KOPT-K1 (cell line): ENCODE data around the gene LSR.

Experiments used
- H3K27ac ChIP-seq: fragments of 200-600 bp; sonication (generic); 2 replicates; pipeline ENCODE4 v1.5.1; 2016; ENCODE audit warnings: antibody characterized with exemption, mild to moderate bottlenecking, low read depth, low read length; ENCODE audit not compliant: poor library complexity, severe bottlenecking
- H3K36me3 ChIP-seq: fragments of 200-600 bp; sonication (generic); 2 replicates; pipeline ENCODE4 v1.5.1; 2017; ENCODE audit warnings: antibody characterized with exemption, mild to moderate bottlenecking, low read length, moderate library complexity; ENCODE audit not compliant: insufficient read depth
- H3K9me3 ChIP-seq: fragments of 200-600 bp; sonication (generic); 2 replicates; pipeline ENCODE4 v1.5.1; 2017; ENCODE audit warnings: antibody characterized with exemption, low read length, mild to moderate bottlenecking; ENCODE audit not compliant: insufficient read depth, poor library complexity, severe bottlenecking

LSR gene

DNA sequence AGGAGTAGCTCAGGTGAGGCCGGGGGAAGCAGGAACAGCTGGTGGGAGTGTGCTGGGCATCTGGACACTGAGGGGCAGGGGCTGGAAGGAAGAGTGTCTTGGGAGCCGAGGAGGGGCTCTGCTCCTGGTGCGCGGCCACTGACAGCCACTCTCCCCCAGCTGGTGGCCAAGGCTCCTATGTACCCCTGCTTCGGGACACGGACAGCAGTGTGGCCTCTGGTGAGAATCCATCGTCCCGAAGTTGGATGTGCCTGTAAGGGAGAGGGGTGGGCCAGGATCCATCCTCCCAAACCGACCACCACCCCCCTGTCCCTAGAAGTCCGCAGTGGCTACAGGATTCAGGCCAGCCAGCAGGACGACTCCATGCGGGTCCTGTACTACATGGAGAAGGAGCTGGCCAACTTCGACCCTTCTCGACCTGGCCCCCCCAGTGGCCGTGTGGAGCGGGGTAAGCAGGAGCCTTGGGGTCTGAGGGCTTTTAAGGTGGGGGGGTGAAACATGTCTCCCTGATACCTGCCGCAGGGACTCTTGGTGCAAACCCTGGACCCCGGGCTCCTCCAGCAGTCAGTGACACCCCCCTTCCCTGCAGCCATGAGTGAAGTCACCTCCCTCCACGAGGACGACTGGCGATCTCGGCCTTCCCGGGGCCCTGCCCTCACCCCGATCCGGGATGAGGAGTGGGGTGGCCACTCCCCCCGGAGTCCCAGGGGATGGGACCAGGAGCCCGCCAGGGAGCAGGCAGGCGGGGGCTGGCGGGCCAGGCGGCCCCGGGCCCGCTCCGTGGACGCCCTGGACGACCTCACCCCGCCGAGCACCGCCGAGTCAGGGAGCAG, 17.9 kb downstream of the LSR start:
- no peaks in the 10 kb centered on the region for H3K9me3 ChIP-seq
- peak overlapping the region; percentile 83 for H3K27ac ChIP-seq
- peaks cover 18% of the 10 kb centered on the region for H3K36me3 ChIP-seq

DNA sequence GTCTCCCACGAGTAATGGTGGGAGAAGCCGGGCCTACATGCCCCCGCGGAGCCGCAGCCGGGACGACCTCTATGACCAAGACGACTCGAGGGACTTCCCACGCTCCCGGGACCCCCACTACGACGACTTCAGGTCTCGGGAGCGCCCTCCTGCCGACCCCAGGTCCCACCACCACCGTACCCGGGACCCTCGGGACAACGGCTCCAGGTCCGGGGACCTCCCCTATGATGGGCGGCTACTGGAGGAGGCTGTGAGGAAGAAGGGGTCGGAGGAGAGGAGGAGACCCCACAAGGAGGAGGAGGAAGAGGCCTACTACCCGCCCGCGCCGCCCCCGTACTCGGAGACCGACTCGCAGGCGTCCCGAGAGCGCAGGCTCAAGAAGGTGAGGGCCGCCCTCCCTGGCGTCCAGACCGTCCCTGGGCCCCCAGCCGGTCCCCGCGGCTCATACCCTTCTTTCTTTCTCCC, 18.6 kb downstream of the LSR start:
- Histone ChIP-seq H3K9me3 (no peaks in the 10 kb centered on the region), H3K27ac (peak overlapping the region; percentile 83), H3K36me3 (peaks cover 25% of the 10 kb centered on the region)

DNA sequence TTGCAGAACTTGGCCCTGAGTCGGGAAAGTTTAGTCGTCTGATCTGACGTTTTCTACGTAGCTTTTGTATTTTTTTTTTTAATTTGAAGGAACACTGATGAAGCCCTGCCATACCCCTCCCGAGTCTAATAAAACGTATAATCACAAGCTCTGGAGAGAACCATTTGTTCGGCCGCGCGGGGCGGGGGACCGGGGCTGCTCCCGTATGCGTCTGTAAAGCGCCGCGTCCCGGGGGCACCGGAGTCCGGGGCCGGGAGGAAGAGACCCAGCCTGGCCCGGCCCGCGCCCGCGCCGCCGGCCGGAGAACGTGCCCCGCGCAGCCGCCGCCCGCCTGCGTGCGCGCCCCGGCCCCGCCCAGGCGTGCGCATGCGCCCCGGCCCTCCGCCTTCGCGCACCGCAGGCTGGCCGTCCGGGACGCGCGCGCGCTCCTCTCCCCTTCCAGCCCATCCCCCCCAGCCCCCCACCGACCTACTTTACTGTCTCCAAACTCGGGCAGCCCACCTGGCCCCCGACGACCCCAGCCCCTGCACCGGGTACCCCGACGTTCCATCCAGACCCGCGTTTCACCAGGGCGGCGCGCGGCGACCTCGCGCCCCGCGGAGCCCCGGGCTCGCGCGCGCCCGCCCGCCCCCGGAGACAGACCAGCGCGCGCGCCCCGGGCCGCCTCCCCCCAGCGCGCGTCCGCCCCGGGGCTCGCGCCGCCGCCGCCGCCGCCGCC, 19.2 kb downstream of the LSR start:
- H3K9me3 ChIP-seq: no peaks in the 10 kb centered on the region
- H3K36me3 ChIP-seq: peaks cover 30% of the 10 kb centered on the region
- H3K27ac ChIP-seq: peak overlapping the region; percentile 83

DNA sequence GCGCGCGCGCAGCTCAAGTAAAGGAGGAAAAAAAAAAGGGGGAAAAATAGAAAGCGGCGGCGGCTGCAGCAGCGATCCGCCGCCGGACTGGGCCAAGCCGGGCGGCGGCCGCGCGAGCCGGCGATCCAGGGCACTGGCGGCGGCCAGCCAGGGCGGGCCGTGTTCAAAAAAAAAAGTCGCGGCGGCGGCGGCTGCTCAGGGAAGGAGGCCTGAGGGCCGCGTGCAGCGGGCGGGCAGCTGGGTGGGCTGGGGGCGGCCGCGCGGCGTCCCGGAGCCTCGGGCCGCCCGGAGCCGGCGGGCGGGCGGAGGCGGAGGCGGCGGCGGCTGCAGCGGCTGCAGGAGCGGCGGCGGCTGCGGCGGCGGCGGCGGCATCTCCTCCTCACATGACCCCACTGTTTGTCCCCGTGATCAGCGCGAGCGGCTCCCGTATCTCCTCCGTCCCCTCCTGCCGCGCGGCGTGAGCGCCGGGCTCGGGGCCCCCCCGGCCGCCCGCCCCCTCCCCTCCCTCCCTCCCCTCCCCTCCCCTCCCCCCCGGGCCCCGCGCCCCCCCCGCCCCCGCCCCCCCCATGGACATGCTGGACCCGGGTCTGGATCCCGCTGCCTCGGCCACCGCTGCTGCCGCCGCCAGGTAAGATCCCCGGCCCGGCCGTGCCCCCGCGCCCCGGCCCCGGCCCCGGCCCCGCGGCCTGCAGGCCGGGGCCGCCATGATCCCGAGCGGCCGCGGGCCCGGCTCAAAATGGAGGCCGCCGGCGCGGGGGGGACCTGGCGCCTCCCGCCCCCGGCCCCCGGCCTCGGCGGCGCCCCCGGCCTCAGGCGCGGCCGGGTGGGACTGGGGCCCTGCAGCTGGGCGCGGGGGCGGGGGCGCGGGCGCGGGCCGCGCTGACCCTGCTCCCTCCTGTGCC, 20.0 kb downstream of the LSR start, which contains the start of gene USF2:
USF2 (plus strand) TSS at position 427 of the 902 bp plus-strand sequence; CDS start at position 567, 140 bp downstream.
- Histone ChIP-seq H3K27ac (peak within 1 kb of the TSS; percentile 83), H3K36me3 (peaks cover 38% of the 10 kb centered on the region), H3K9me3 (no peaks in the 10 kb centered on the region)

DNA sequence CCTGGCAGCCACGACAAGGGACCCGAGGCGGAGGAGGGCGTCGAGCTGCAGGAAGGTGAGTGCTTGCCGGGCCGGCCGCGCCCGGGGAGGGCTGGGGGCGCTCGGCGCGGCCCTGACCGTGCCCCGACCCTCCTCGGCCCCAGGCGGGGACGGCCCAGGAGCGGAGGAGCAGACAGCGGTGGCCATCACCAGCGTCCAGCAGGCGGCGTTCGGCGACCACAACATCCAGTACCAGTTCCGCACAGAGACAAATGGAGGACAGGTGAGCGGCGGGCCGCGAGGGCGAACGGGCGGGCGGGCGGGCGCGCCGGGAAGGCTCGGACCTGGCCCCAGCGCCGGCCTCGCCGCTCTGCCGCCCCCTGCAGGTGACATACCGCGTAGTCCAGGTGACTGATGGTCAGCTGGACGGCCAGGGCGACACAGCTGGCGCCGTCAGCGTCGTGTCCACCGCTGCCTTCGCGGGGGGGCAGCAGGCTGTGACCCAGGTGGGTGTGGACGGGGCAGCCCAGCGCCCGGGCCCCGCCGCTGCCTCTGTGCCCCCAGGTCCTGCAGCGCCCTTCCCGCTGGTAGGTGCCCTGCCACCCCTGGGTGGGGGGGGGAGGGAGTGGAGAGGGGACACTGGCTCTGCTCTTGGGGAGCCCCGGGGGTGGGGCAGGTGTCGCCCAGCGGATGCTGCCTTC, 20.8 kb downstream of the LSR start:
- no peaks in the 10 kb centered on the region for H3K9me3 ChIP-seq
- peaks cover 46% of the 10 kb centered on the region for H3K36me3 ChIP-seq
- H3K27ac ChIP-seq: peak overlapping the region; percentile 82

DNA sequence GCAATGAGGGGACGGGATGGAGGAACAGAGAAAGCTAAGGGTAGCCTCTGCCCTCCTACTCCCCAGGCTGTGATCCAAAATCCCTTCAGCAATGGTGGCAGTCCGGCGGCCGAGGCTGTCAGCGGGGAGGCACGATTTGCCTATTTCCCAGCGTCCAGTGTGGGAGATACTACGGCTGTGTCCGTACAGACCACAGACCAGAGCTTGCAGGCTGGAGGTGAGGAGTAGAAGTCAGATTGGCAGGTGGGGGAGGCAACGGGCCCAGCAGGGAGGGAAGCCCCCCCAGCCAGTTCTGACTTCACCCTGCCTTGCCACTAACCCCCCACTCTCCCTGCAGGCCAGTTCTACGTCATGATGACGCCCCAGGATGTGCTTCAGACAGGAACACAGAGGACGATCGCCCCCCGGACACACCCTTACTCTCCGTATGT, 21.6 kb downstream of the LSR start:
- H3K36me3 ChIP-seq: peaks cover 53% of the 10 kb centered on the region
- H3K27ac ChIP-seq: no peak overlapping the region

DNA sequence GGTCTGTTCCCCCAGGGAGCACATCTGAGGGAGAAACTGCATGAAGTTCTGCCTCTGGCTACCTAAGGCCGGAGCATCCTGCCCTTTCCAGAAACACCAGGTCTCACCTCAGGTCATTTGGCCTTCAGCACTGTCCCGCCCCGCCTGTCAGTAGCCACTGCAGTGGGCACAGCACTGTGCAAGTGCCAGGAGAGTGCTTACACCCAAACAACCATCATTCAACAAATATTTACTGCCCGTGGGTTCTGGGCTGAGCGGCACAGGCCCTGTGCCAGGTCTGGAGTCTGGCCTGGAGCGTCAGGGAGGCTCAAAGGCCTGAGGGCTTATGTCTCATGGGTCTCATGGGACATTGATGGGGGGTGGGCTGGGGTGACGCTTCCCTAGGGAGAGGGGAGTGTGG, 22.7 kb downstream of the LSR start:
- Histone ChIP-seq H3K36me3 (peaks cover 64% of the 10 kb centered on the region), H3K27ac (no peak overlapping the region), H3K9me3 (no peaks in the 10 kb centered on the region)

More for the DNA sequence above, 21.6 kb downstream of the LSR start:
- no peaks in the 10 kb centered on the region for H3K9me3 ChIP-seq

DNA sequence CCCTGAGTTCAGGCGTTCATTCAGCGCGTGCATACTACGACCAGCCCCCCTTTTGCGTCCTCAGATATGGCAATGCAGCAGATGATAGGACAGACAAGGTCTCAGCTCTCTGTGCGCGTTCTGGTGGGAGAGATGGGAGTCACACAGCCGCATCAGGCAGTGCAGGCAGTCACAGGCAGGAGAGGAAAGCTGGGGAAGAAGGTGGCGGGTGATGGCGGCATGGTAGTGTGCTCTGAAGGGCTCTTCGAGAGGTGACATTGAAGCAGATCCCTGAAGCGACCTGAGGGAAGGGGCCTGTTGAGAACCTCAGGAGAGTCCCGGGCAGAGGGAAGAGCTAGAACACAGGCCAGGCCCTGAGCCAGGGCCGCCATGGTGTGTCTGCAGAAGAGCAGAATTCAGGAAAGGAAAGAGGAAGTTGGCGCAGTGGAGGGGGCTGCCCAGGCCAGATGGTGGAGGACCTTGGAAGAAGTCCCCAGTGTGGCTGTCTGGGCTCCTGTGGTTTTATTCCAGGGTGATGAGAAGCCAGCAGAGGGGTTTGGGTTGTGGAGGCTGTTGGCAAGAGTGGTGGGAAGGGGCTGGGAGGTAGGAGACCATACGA, 23.4 kb downstream of the LSR start:
- Histone ChIP-seq H3K36me3 (peaks cover 71% of the 10 kb centered on the region), H3K27ac (no peak overlapping the region), H3K9me3 (no peaks in the 10 kb centered on the region)

DNA sequence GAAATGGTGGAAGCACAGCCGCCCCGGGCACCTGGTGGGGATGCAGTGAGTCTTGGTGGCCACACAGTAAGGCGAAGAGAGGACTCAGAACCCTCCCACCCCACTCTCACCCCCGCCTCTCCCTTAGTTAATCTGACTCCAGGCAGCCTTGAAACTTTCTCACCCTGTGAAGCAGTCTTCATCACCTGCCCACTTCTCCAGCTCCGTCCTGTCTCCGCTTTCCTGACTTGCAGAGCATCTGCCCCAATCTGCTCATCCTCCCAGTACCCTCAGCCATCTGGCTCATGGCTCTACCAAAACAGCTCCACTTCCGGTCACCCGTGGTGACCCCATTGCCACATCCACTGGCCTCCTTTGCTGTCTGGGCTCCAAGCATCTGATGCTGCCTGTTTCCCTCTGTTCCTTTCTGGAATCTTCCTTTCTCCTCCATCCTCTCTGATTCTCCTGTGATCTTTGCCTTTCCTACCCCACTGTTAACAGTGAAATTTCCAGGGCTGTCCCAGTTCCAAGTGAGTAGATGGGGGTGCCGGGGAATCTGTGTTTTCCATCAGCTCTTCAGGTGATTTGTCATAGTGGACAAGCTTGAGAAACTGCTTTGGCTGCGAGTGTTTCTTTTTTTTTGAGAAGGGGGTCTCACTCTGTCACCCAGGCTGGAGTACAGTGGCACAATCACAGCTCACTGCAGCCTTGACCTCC, 24.3 kb downstream of the LSR start:
- no peak overlapping the region for H3K27ac ChIP-seq
- H3K9me3 ChIP-seq: no peaks in the 10 kb centered on the region
- peaks cover 80% of the 10 kb centered on the region for H3K36me3 ChIP-seq

DNA sequence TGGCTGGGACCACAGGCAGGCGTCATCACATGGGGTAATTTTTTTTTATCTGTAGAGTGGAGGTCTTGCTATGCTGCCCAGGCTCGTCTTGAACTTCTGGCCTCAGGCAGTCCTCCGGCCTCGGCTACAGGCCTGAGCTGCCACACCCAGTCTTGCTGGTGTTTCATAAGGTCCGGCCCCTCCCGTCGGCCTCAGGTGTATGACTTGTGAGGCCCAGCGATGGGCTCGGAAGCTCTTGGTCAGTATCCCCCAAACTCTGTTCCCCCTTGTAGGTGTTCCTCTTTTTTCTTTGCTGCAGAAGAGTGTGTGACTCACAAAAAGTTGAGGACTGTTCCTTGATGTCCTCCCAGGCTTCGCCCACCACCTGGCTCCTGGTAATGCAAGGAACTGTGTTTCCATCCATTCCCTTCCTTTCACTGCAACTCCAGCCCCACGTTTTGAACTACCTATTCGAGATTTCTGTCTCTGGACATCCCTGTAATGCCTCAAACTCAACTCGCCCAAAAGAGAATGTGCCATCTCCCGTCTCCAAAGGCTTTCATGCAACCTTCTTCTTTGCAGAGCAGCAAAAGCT, 25.0 kb downstream of the LSR start:
- no peak overlapping the region for H3K27ac ChIP-seq
- peaks cover 87% of the 10 kb centered on the region for H3K36me3 ChIP-seq
- H3K9me3 ChIP-seq: no peaks in the 10 kb centered on the region

DNA sequence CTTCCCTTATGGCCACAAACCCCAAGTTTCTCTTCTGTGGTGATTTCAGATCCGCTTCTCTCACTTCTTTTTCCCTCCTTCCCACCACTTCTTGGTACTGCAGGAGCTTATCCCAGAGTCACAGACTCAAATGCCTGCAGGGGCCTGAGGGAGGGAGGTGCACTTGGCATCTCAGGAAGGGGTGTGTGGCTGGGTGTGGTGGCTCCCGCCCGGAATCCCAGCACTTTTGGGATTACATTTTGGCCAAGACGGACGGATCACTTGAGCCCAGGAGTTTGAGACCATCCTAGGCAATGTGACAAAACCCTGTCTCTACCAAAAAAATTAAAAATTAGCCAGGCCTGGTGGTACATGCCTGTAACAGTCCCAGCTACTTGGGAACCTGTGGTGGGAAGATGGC, 25.5 kb downstream of the LSR start:
- no peaks in the 10 kb centered on the region for H3K9me3 ChIP-seq
- peaks cover 92% of the 10 kb centered on the region for H3K36me3 ChIP-seq

DNA sequence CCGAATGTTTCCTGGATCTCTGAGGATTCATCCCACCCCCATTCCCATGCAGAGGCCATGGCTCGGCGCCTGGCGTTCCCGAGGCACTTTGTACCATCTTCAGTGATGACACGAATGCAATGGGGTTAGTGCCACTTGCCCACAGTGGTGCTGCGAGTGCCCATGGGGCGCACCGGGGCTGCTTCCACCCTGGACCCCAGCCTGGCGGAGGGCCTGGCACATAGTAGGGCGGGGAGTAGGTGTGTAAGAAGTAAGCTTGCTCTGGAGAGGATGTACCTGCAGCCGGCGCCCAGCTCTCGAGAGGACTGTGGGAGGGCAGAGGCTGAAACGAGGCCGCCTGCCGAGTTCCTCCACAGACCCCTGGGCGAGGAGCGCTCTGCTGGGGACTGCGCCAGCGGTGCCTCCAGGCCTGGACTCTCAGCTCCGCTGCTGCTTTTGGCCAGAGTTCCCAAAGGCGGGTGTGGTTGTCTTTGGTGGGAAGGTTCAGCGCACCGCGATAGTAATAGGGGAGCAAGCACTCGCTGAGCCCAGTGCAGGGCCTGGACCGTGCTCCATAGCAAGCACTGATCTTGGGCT, 28.0 kb downstream of the LSR start:
- H3K36me3 ChIP-seq: peaks cover 79% of the 10 kb centered on the region
- no peak overlapping the region for H3K27ac ChIP-seq
- H3K9me3 ChIP-seq: no peaks in the 10 kb centered on the region

More for the DNA sequence above, 25.5 kb downstream of the LSR start:
- H3K27ac ChIP-seq: no peak overlapping the region
